GM12878 (cell line): ENCODE measurements around the gene BRD1. TPM values are rescaled to one million over a fixed set of nuclear protein-coding genes. Genes with fewer than 3 reads are reported as not detected.

Source experiments
- ATAC-seq: fragments of 200-7000 bp; cut with Tn5 transposase; 3 replicates; pipeline ENCODE4 v1.9.1; 2020; ENCODE audit warnings: mild to moderate bottlenecking, moderate library complexity
- BruUV-seq: library from RNA; stranded (reverse); fragments of 400-500 nt; replicated peaks from 2 replicates; lab custom pipeline; 2021; lab: Mats Ljungman, UMichigan
- CTCF ChIA-PET: fragments of 300-600 bp; sonication (Branson Sonifier 250); formaldehyde crosslinking; extraction: SDS; loops from one replicate; lab custom pipeline; 2021; ENCODE audit warnings: inconsistent platforms; lab: Yijun Ruan, JAX
- POLR2A ChIA-PET: fragments of 350-600 bp; formaldehyde crosslinking; extraction: SDS; loops from one replicate; lab custom pipeline; 2021; ENCODE audit warnings: inconsistent platforms; lab: Charles Lee
- RAD21 ChIA-PET: fragments of 300-600 bp; sonication (Branson Sonifier 250); formaldehyde crosslinking; loops from one replicate; lab custom pipeline; 2023; ENCODE audit warnings: antibody characterized with exemption; ENCODE audit not compliant: unreplicated experiment; lab: Charles Lee
- SMC1A ChIA-PET: fragments of 300-600 bp; sonication (Branson Sonifier 250); formaldehyde crosslinking; loops from one replicate; lab custom pipeline; 2023; ENCODE audit not compliant: unreplicated experiment, uncharacterized antibody; lab: Charles Lee
- DNase-seq: peaks from one replicate; pipeline ENCODE4 v3.0.0-alpha.2; 2011; ENCODE audit warnings: low read depth, low spot score
- FAIRE-seq: peaks from 3 replicates; lab custom pipeline; 2011; peaks lifted over from hg19 to GRCh38; lab: Jason Lieb, UNC
- H2AFZ ChIP-seq: 2 replicates; pipeline ENCODE4 v1.6.0; 2011; ENCODE audit warnings: low read depth, low read length, control low read depth; ENCODE audit not compliant: control insufficient read depth
- H3K27ac ChIP-seq: 2 replicates; pipeline ENCODE4 v1.5.1; 2011; ENCODE audit warnings: control low read depth; ENCODE audit not compliant: control insufficient read depth, insufficient read depth
- H3K27me3 ChIP-seq, 2 experiments: replicated peaks in 1 of 2; 2 replicates each; pipeline versions ENCODE4 v1.6.0 to v1.6.1; 2011; ENCODE audit warnings: low read length in 1 of 2; ENCODE audit not compliant: control insufficient read depth in 2 of 2, insufficient read depth in 2 of 2
- H3K36me3 ChIP-seq, 2 experiments: 2 replicates each; pipeline ENCODE4 v1.5.1; 2011; ENCODE audit warnings: low read length in 1 of 2; ENCODE audit not compliant: control insufficient read depth in 2 of 2, insufficient read depth in 2 of 2
- H3K4me1 ChIP-seq: 2 replicates; pipeline ENCODE4 v1.6.1; 2011; ENCODE audit warnings: mild to moderate bottlenecking, low read length, moderate library complexity, mixed read lengths; ENCODE audit not compliant: control insufficient read depth, insufficient read depth
- H3K4me2 ChIP-seq: 2 replicates; pipeline ENCODE4 v1.6.0; 2011; ENCODE audit warnings: control low read depth; ENCODE audit not compliant: control insufficient read depth, insufficient read depth
- H3K4me3 ChIP-seq: fragments of 200-600 bp; sonication (generic); 2 replicates; pipeline ENCODE4 v1.5.1; 2016
- H3K79me2 ChIP-seq: 2 replicates; pipeline ENCODE4 v1.6.0; 2011; ENCODE audit warnings: low read length; ENCODE audit not compliant: control insufficient read depth, insufficient read depth
- H3K9ac ChIP-seq: 2 replicates; pipeline ENCODE4 v1.8.0; 2011; ENCODE audit warnings: low read length, control low read depth, mixed read lengths; ENCODE audit not compliant: control insufficient read depth, insufficient read depth
- H3K9me3 ChIP-seq: replicated peaks from 3 replicates; pipeline ENCODE4 v1.5.1; 2011; ENCODE audit warnings: mild to moderate bottlenecking, low read length; ENCODE audit not compliant: control insufficient read depth, insufficient read depth
- H4K20me1 ChIP-seq: 2 replicates; pipeline ENCODE4 v1.6.0; 2011; ENCODE audit not compliant: control insufficient read depth, insufficient read depth
- ATF3 ChIP-seq: IDR thresholded peaks from 2 replicates; pipeline ENCODE4 v1.6.1; 2011; ENCODE audit warnings: low read depth, mild to moderate bottlenecking, low read length, moderate library complexity, borderline replicate concordance; ENCODE audit errors: extremely low read depth
- BRCA1 ChIP-seq: IDR thresholded peaks from 2 replicates; pipeline ENCODE4 v1.6.1; 2011; ENCODE audit warnings: low read depth, low read length, improper control_type of control experiment
- CTCF ChIP-seq, 3 experiments: IDR thresholded peaks in 2 of 3; conservative IDR thresholded peaks in 1 of 3; 2 replicates each; pipeline ENCODE4 v1.5.1; 2011; ENCODE audit warnings: low read depth in 3 of 3, low read length in 3 of 3, mild to moderate bottlenecking in 3 of 3, control low read depth in 2 of 3, moderate library complexity in 2 of 3, inconsistent platforms in 1 of 3, mixed read lengths in 1 of 3; ENCODE audit not compliant: control insufficient read depth in 2 of 3, insufficient read depth in 1 of 3; ENCODE audit errors: extremely low read depth in 1 of 3
- ETV6 ChIP-seq, 2 experiments: fragments of 450-650 bp in 1 of 2; IDR thresholded peaks in 1 of 2; conservative IDR thresholded peaks in 1 of 2; 2 replicates each; pipeline ENCODE4 v1.6.1; 2014; ENCODE audit warnings: antibody characterized with exemption in 1 of 2, borderline replicate concordance in 1 of 2, low read depth in 1 of 2, mild to moderate bottlenecking in 1 of 2, moderate library complexity in 1 of 2
- HDAC2 ChIP-seq: fragments of 200-600 bp; sonication (generic); IDR thresholded peaks from 2 replicates; pipeline ENCODE4 v1.6.1; 2017
- MYB ChIP-seq: fragments of 150-350 bp; IDR thresholded peaks from 2 replicates; pipeline ENCODE4 v1.6.1; 2014; ENCODE audit warnings: mild to moderate bottlenecking, low read depth, low read length, borderline replicate concordance
- NFYA ChIP-seq: IDR thresholded peaks from 2 replicates; pipeline ENCODE4 v1.6.1; 2011; ENCODE audit warnings: low read depth, mild to moderate bottlenecking, low read length, improper control_type of control experiment, borderline replicate concordance
- NR2F1 ChIP-seq: fragments of 450-650 bp; conservative IDR thresholded peaks from 2 replicates; pipeline ENCODE4 v1.6.1; 2017; ENCODE audit warnings: mild to moderate bottlenecking
- PAX5 ChIP-seq: IDR thresholded peaks from 2 replicates; pipeline ENCODE4 v1.6.1; 2011; ENCODE audit warnings: low read depth, low read length, borderline replicate concordance
- RAD21 ChIP-seq: IDR thresholded peaks from 2 replicates; pipeline ENCODE4 v1.6.1; 2011; ENCODE audit warnings: mild to moderate bottlenecking, low read depth, low read length, moderate library complexity; ENCODE audit not compliant: insufficient read depth
- RBBP5 ChIP-seq: fragments of 200-600 bp; sonication (generic); conservative IDR thresholded peaks from 2 replicates; pipeline ENCODE4 v1.6.1; 2016
- SMAD5 ChIP-seq: IDR thresholded peaks from 2 replicates; pipeline ENCODE4 v1.6.1; 2016; ENCODE audit warnings: antibody characterized with exemption, low read depth
- TCF7 ChIP-seq: IDR thresholded peaks from 2 replicates; pipeline ENCODE4 v1.6.1; 2014; ENCODE audit warnings: antibody characterized with exemption, borderline replicate concordance
- ZNF217 ChIP-seq: fragments of 450-650 bp; IDR thresholded peaks from 2 replicates; pipeline ENCODE4 v1.6.1; 2017; ENCODE audit warnings: antibody characterized with exemption, mild to moderate bottlenecking
- WGBS: methylation state at CpG from one replicate; pipeline ENCODE4 v1.1.6; 2016; ENCODE audit warnings: low lambda C conversion rate; ENCODE audit not compliant: insufficient replicate concordance, insufficient coverage; ENCODE audit errors: missing lambda C conversion rate; 5-methylcytosine and 5-hydroxymethylcytosine counted together
- in situ Hi-C: fragments of 300-500 bp; cut with MboI; formaldehyde crosslinking; loops from 9 replicates; pipeline ENCODE4 v1.14.3; 2018; ENCODE audit warnings: mixed read lengths
- intact Hi-C: fragments of 100-400 bp; cut with micrococcal nuclease; formaldehyde crosslinking; loops from one replicate; pipeline ENCODE4 v1.14.2; 2022; ENCODE audit not compliant: unreplicated experiment
- polyA plus RNA-seq, 11 experiments: library from polyadenylated mRNA; depleted of rRNA in 4 of 11; unstranded in 6 of 11; stranded (reverse) in 5 of 11; fragments of >200 nt; fragmentation: Nextera tagmentation in 4 of 11; fragmentation: Illumina TruSeq in 1 of 11; extraction: Ambion mirVana in 4 of 11; extraction: Trizol in 1 of 11; gene quantifications; 1 replicate in 1 of 11; 2 replicates in 10 of 11; pipeline versions ENCODE4 v1.2.1 to v1.2.3, GENCODE V29; 2011 to 2016; ENCODE audit warnings: inconsistent platforms in 2 of 11, missing spikeins in 2 of 11, low read depth in 1 of 11
- total RNA-seq, 4 experiments: library from RNA; depleted of rRNA in 3 of 4; stranded (reverse); fragments of >200 nt in 3 of 4; fragmentation: Illumina TruSeq in 1 of 4; extraction: Trizol in 1 of 4; gene quantifications; 2 replicates each; pipeline versions ENCODE4 v1.2.1 to v1.2.3, GENCODE V29; 2013 to 2021
- TF ChIP-seq, protein P1 (sequence below): fragments of 450-650 bp; IDR thresholded peaks from 2 replicates; pipeline ENCODE4 v1.6.1; 2016; ENCODE audit warnings: mild to moderate bottlenecking, moderate library complexity, borderline replicate concordance

Gene BRD1
- total and polyA plus RNA-seq, 10 of the 15 experiments (the other 5 are each of a cell fraction or from before 2014, with no cell fraction given) = 0.90 to 26.4 (median 7.1) TPM

- no peak overlapping the region for H3K27ac ChIP-seq
- in situ Hi-C loops = no loop called here
- H2AFZ ChIP-seq = no peak overlapping the region
- intact Hi-C loops = no loop called here
- H3K4me1 ChIP-seq = peaks cover 16% of the 10 kb centered on the region
- no peaks in the 10 kb centered on the region for H3K27me3 ChIP-seq
- no TSS peak for BruUV-seq
- H3K9ac ChIP-seq = no peak overlapping the region
- DNase-seq (no peak), ATAC-seq (no peak), FAIRE-seq (no peak)
- 71% methylated on average over 13 of the region's 13 CpGs for WGBS
- no peak overlapping the region for H3K4me2 ChIP-seq
- TF ChIP-seq ATF3 (no peak), PAX5 (no peak), SMAD5 (no peak), NFYA (no peak), RAD21 (no peak), NR2F1 (no peak), ZNF217 (no peak), BRCA1 (no peak), HDAC2 (no peak), RBBP5 (no peak), ETV6 (conservative IDR thresholded peaks at IDR 0.05 in 1 of 2, IDR thresholded peaks at IDR 0.05 in 1 of 2; ENCODE audit: borderline replicate concordance in 1 of 2, low read depth in 1 of 2) (no peak), TCF7 (no peak), CTCF (IDR thresholded peaks at IDR 0.05 in 2 of 3, conservative IDR thresholded peaks at IDR 0.05 in 1 of 3; ENCODE audit: control insufficient read depth in 2 of 3, extremely low read depth in 1 of 3, insufficient read depth in 1 of 3, low read depth in 3 of 3, low read length in 3 of 3) (no peak), MYB (no peak)
- TF ChIP-seq, protein P1, sequence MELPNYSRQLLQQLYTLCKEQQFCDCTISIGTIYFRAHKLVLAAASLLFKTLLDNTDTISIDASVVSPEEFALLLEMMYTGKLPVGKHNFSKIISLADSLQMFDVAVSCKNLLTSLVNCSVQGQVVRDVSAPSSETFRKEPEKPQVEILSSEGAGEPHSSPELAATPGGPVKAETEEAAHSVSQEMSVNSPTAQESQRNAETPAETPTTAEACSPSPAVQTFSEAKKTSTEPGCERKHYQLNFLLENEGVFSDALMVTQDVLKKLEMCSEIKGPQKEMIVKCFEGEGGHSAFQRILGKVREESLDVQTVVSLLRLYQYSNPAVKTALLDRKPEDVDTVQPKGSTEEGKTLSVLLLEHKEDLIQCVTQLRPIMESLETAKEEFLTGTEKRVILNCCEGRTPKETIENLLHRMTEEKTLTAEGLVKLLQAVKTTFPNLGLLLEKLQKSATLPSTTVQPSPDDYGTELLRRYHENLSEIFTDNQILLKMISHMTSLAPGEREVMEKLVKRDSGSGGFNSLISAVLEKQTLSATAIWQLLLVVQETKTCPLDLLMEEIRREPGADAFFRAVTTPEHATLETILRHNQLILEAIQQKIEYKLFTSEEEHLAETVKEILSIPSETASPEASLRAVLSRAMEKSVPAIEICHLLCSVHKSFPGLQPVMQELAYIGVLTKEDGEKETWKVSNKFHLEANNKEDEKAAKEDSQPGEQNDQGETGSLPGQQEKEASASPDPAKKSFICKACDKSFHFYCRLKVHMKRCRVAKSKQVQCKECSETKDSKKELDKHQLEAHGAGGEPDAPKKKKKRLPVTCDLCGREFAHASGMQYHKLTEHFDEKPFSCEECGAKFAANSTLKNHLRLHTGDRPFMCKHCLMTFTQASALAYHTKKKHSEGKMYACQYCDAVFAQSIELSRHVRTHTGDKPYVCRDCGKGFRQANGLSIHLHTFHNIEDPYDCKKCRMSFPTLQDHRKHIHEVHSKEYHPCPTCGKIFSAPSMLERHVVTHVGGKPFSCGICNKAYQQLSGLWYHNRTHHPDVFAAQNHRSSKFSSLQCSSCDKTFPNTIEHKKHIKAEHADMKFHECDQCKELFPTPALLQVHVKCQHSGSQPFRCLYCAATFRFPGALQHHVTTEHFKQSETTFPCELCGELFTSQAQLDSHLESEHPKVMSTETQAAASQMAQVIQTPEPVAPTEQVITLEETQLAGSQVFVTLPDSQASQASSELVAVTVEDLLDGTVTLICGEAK = no peak
- SMC1A ChIA-PET = no interaction called here
- CTCF ChIA-PET = no interaction called here
- H4K20me1 ChIP-seq = no peaks in the 10 kb centered on the region
- peaks cover 3% of the 10 kb centered on the region; the same call in 2 of the 3 replicates for H3K9me3 ChIP-seq
- RAD21 ChIA-PET = no interaction called here
- no peaks in the 10 kb centered on the region for H3K36me3 ChIP-seq
- no peaks in the 10 kb centered on the region for H3K79me2 ChIP-seq
- POLR2A ChIA-PET = no interaction called here
- H3K4me3 ChIP-seq = no peak overlapping the region
These were observed 64.5 kb downstream of the BRD1 start for GRCh38 chr22:49763138-49763537.
